GM23338 (cell line): ENCODE measurements around the gene GNB1L. TPM values are rescaled to one million over a fixed set of nuclear protein-coding genes. Genes with fewer than 3 reads are reported as not detected.

Experiments
- ATAC-seq: fragments of 200-7000 bp; cut with Tn5 transposase; 3 replicates; pipeline ENCODE4 v1.9.1; 2020
- DNase-seq: peaks from one replicate; pipeline ENCODE4 v3.0.0-alpha.2; 2015; ENCODE audit warnings: low spot score
- H2AFZ ChIP-seq: fragments of 200-600 bp; sonication (generic); 2 replicates; pipeline ENCODE4 v1.8.0; 2016; ENCODE audit warnings: antibody characterized with exemption, mild to moderate bottlenecking, moderate library complexity
- H3F3A ChIP-seq: fragments of 200-600 bp; sonication (generic); replicated peaks from 2 replicates; pipeline ENCODE4 v1.8.0; 2017; ENCODE audit warnings: antibody characterized with exemption, mixed run types, low read depth
- H3K27ac ChIP-seq: fragments of 200-600 bp; sonication (generic); 2 replicates; pipeline ENCODE4 v1.6.1; 2016; ENCODE audit warnings: low read depth
- H3K27me3 ChIP-seq: fragments of 200-600 bp; sonication (generic); 2 replicates; pipeline ENCODE4 v1.8.0; 2016; ENCODE audit warnings: mild to moderate bottlenecking, mixed run types, moderate library complexity; ENCODE audit not compliant: insufficient read depth
- H3K36me3 ChIP-seq: fragments of 200-600 bp; sonication (generic); 2 replicates; pipeline ENCODE4 v1.8.0; 2016; ENCODE audit warnings: mild to moderate bottlenecking; ENCODE audit not compliant: insufficient read depth
- H3K4me1 ChIP-seq: fragments of 200-600 bp; sonication (generic); 2 replicates; pipeline ENCODE4 v1.8.0; 2016; ENCODE audit warnings: mild to moderate bottlenecking, moderate library complexity; ENCODE audit not compliant: insufficient read depth
- H3K4me2 ChIP-seq: fragments of 200-600 bp; sonication (generic); 2 replicates; pipeline ENCODE4 v1.7.1; 2017; ENCODE audit warnings: mixed run types
- H3K4me3 ChIP-seq: fragments of 200-600 bp; sonication (generic); 2 replicates; pipeline ENCODE4 v1.6.1; 2016; ENCODE audit warnings: mixed run types
- H3K79me2 ChIP-seq: fragments of 200-600 bp; sonication (generic); replicated peaks from 2 replicates; pipeline ENCODE4 v1.8.0; 2017; ENCODE audit warnings: mild to moderate bottlenecking; ENCODE audit not compliant: insufficient read depth
- H3K9me2 ChIP-seq: fragments of 200-600 bp; sonication (generic); 2 replicates; pipeline ENCODE4 v1.8.0; 2017; ENCODE audit not compliant: insufficient read depth
- H4K20me1 ChIP-seq: fragments of 200-600 bp; sonication (generic); replicated peaks from 2 replicates; pipeline ENCODE4 v1.8.0; 2017; ENCODE audit warnings: mild to moderate bottlenecking; ENCODE audit not compliant: insufficient read depth
- H3K27ac Mint-ChIP-seq: 2 replicates; pipeline ENCODE4 v1.8.0; 2020; ENCODE audit warnings: inconsistent platforms, mild to moderate bottlenecking, moderate library complexity, mixed read lengths
- H3K27me3 Mint-ChIP-seq: 3 replicates; pipeline ENCODE4 v1.8.0; 2022; ENCODE audit warnings: low read depth, mild to moderate bottlenecking, moderate library complexity, mixed read lengths, inconsistent platforms; ENCODE audit not compliant: insufficient read depth, poor library complexity
- H3K36me3 Mint-ChIP-seq: 3 replicates; pipeline ENCODE4 v1.8.0; 2021; ENCODE audit warnings: low read depth, mild to moderate bottlenecking, inconsistent platforms, moderate library complexity, mixed read lengths
- H3K4me1 Mint-ChIP-seq: 3 replicates; pipeline ENCODE4 v1.8.0; 2020; ENCODE audit warnings: mild to moderate bottlenecking, inconsistent platforms, mixed read lengths
- H3K4me3 Mint-ChIP-seq: 3 replicates; pipeline ENCODE4 v1.8.0; 2021; ENCODE audit warnings: moderate library complexity, mild to moderate bottlenecking, inconsistent platforms, mixed read lengths
- H3K9me3 Mint-ChIP-seq: 3 replicates; pipeline ENCODE4 v1.8.0; 2020; ENCODE audit warnings: moderate library complexity, mild to moderate bottlenecking, inconsistent platforms, mixed read lengths
- CREB1 ChIP-seq: fragments of 250-450 bp; sonication (Bioruptor Pico); IDR thresholded peaks from 2 replicates; pipeline ENCODE4 v1.5.0; 2020; ENCODE audit warnings: low read depth, mild to moderate bottlenecking, moderate library complexity
- EZH2 ChIP-seq: fragments of 200-600 bp; sonication (generic); IDR thresholded peaks from one replicate; pipeline ENCODE4 v1.8.0; 2017; ENCODE audit warnings: antibody characterized with exemption, mild to moderate bottlenecking, low read depth; ENCODE audit not compliant: unreplicated experiment
- JUNB ChIP-seq: IDR thresholded peaks from one replicate; pipeline ENCODE4 v1.6.1; 2016; ENCODE audit warnings: antibody characterized with exemption; ENCODE audit not compliant: unreplicated experiment
- POLR2AphosphoS5 ChIP-seq: IDR thresholded peaks from 2 replicates; pipeline ENCODE4 v1.6.1; 2016; ENCODE audit warnings: antibody characterized with exemption, low read depth
- STAT1 ChIP-seq: IDR thresholded peaks from one replicate; pipeline ENCODE4 v1.6.1; 2016; ENCODE audit warnings: antibody characterized with exemption; ENCODE audit not compliant: unreplicated experiment
- ZNF114 ChIP-seq: fragments of 250-450 bp; sonication (Bioruptor Pico); IDR thresholded peaks from 2 replicates; pipeline ENCODE4 v1.5.0; 2020; ENCODE audit warnings: mild to moderate bottlenecking, moderate library complexity
- polyA plus RNA-seq: library from polyadenylated mRNA; unstranded; fragments of >200 nt; fragmentation: Nextera tagmentation; extraction: Ambion mirVana; gene quantifications from 2 replicates; pipeline ENCODE4 v1.2.1, GENCODE V29; 2016
- total RNA-seq: library from RNA; depleted of rRNA; stranded (reverse); fragments of >200 nt; shearing (Covaris generic); gene quantifications from 2 replicates; pipeline ENCODE4 v1.2.3, GENCODE V29; 2014
- TF ChIP-seq, protein P1 (sequence below), 2 experiments: fragments of 200-600 bp in 1 of 2; sonication (generic) in 1 of 2; conservative IDR thresholded peaks; 2 replicates each; pipeline versions ENCODE4 v1.5.1 to v1.6.1; 2016 to 2017; ENCODE audit warnings: antibody characterized with exemption in 2 of 2, low read depth in 2 of 2, mild to moderate bottlenecking in 2 of 2, moderate library complexity in 1 of 2
- TF ChIP-seq, protein P2 (sequence below): IDR thresholded peaks from 2 replicates; pipeline ENCODE4 v1.6.1; 2016; ENCODE audit warnings: antibody characterized with exemption
- TF ChIP-seq, protein P3 (sequence below): IDR thresholded peaks from one replicate; pipeline ENCODE4 v1.6.1; 2018; ENCODE audit warnings: antibody characterized with exemption; ENCODE audit not compliant: unreplicated experiment

The GNB1L gene
- total and polyA plus RNA-seq, 2 experiments from 2014 or later: 15.2 to 27.8 TPM

GRCh38 chr22:19766511-19767426, 87.9 kb downstream of the GNB1L start:
- H3K27ac Mint-ChIP-seq: no peak overlapping the region
- DNase-seq: peak; percentile 86

More at GRCh38 chr22:19766511-19767426, 87.9 kb downstream of the GNB1L start:
- peaks cover 3% of the 10 kb centered on the region; the same call in 1 of the 3 replicates for H3K9me3 Mint-ChIP-seq
- peaks cover 95% of the 10 kb centered on the region for H3K27me3 ChIP-seq
- H3K4me2 ChIP-seq: peak overlapping the region; percentile 70
- TF ChIP-seq EZH2 (peak; percentile 92), JUNB (no peak), ZNF114 (CRISPR knock-in tag) (no peak), STAT1 (no peak), CREB1 (CRISPR knock-in tag) (peak; percentile 39; the same call in 1 of the 2 replicates), POLR2AphosphoS5 (no peak)
- TF ChIP-seq, protein P1, sequence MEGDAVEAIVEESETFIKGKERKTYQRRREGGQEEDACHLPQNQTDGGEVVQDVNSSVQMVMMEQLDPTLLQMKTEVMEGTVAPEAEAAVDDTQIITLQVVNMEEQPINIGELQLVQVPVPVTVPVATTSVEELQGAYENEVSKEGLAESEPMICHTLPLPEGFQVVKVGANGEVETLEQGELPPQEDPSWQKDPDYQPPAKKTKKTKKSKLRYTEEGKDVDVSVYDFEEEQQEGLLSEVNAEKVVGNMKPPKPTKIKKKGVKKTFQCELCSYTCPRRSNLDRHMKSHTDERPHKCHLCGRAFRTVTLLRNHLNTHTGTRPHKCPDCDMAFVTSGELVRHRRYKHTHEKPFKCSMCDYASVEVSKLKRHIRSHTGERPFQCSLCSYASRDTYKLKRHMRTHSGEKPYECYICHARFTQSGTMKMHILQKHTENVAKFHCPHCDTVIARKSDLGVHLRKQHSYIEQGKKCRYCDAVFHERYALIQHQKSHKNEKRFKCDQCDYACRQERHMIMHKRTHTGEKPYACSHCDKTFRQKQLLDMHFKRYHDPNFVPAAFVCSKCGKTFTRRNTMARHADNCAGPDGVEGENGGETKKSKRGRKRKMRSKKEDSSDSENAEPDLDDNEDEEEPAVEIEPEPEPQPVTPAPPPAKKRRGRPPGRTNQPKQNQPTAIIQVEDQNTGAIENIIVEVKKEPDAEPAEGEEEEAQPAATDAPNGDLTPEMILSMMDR (conservative IDR thresholded peaks at IDR 0.05; ENCODE audit: low read depth in 2 of 2): peak; percentile 51 to 63
- TF ChIP-seq, protein P2, sequence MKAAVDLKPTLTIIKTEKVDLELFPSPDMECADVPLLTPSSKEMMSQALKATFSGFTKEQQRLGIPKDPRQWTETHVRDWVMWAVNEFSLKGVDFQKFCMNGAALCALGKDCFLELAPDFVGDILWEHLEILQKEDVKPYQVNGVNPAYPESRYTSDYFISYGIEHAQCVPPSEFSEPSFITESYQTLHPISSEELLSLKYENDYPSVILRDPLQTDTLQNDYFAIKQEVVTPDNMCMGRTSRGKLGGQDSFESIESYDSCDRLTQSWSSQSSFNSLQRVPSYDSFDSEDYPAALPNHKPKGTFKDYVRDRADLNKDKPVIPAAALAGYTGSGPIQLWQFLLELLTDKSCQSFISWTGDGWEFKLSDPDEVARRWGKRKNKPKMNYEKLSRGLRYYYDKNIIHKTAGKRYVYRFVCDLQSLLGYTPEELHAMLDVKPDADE: no peak
- TF ChIP-seq, protein P3, sequence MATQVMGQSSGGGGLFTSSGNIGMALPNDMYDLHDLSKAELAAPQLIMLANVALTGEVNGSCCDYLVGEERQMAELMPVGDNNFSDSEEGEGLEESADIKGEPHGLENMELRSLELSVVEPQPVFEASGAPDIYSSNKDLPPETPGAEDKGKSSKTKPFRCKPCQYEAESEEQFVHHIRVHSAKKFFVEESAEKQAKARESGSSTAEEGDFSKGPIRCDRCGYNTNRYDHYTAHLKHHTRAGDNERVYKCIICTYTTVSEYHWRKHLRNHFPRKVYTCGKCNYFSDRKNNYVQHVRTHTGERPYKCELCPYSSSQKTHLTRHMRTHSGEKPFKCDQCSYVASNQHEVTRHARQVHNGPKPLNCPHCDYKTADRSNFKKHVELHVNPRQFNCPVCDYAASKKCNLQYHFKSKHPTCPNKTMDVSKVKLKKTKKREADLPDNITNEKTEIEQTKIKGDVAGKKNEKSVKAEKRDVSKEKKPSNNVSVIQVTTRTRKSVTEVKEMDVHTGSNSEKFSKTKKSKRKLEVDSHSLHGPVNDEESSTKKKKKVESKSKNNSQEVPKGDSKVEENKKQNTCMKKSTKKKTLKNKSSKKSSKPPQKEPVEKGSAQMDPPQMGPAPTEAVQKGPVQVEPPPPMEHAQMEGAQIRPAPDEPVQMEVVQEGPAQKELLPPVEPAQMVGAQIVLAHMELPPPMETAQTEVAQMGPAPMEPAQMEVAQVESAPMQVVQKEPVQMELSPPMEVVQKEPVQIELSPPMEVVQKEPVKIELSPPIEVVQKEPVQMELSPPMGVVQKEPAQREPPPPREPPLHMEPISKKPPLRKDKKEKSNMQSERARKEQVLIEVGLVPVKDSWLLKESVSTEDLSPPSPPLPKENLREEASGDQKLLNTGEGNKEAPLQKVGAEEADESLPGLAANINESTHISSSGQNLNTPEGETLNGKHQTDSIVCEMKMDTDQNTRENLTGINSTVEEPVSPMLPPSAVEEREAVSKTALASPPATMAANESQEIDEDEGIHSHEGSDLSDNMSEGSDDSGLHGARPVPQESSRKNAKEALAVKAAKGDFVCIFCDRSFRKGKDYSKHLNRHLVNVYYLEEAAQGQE: no peak
- peak overlapping the region; percentile 52; the same call in 2 of the 3 replicates for H3K4me3 Mint-ChIP-seq
- H3F3A ChIP-seq: peaks cover 12% of the 10 kb centered on the region
- peak overlapping the region; percentile 74 for H2AFZ ChIP-seq
- H3K27ac ChIP-seq: no peak overlapping the region
- peaks cover 37% of the 10 kb centered on the region for H3K4me1 ChIP-seq
- H3K4me1 Mint-ChIP-seq: peaks cover 27% of the 10 kb centered on the region
- no peaks in the 10 kb centered on the region for H3K9me2 ChIP-seq
- no peaks in the 10 kb centered on the region for H3K79me2 ChIP-seq
- no peaks in the 10 kb centered on the region for H3K36me3 ChIP-seq
- no peaks in the 10 kb centered on the region for H3K36me3 Mint-ChIP-seq
- peak overlapping the region; percentile 48 for H3K4me3 ChIP-seq
- H3K27me3 Mint-ChIP-seq: peaks cover 85% of the 10 kb centered on the region
- H4K20me1 ChIP-seq: no peaks in the 10 kb centered on the region; the same call in 1 of the 2 replicates
- ATAC-seq: peak; percentile 22
